ENCODE data around the gene PHF5A. TPM values are rescaled to one million over a fixed set of nuclear protein-coding genes. Genes with fewer than 3 reads are reported as not detected.

The PHF5A gene
- total RNA-seq (2014; rRNA removed; shearing (Covaris generic)), result 80.0 and 123 TPM in 2 replicates

GRCh38 chr22:41468381-41469217 lies at the start of gene PHF5A, which contains the start of gene ACO2:
Gene PHF5A (minus strand): TSS chr22:41468692. CDS start chr22:41468653, 39 bp downstream.
Gene ACO2 (plus strand): TSS chr22:41469117. CDS start chr22:41469147, 30 bp downstream.
- peak; percentile 97 for DNase-seq (ENCODE audit: low spot score)

GRCh38 chr22:41518048-41518347 lies 49.5 kb upstream of the PHF5A start:
- DNase-seq (ENCODE audit: low spot score), result no peak

DNA sequence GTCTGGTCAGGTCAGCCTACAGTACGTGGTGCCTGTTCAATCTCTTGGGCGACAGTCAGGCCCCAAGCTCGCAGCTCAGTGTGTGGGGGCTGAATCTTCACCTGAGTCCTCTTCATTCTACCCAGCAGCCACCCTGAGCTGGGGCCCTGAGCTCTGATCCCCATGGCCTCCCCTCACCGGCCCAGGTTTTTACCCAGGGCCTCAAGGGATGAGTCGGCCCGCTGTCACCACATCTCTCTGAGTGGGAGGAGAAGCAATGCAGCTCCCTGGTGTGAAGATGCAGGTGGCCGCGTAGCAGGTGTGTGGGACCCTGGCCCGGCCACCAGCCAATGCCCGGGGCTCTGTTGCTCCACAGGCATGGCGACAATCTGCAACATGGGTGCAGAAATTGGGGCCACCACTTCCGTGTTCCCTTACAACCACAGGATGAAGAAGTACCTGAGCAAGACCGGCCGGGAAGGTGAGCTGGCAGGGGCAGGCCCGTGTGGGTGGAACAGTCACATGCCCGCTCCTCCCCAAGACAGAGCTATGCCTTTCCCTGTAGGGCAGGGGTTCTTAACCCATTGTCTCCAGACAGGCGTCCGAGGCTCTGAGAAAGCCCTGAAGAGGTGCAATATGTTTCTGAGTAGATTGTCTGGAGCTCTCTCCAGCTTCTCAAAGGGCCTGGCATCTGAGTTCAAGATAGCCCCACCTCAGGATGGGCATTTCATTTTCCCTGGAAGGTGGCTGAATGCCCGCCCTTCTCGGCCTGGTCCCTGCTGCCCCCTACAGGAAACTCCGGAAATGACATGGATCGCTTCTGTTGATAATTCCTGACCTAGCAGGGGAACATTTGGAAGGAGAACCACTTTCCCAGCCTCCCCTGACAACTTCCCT lies 48.9 kb upstream of the PHF5A start:
- DNase-seq (ENCODE audit: low spot score), result no peak

GRCh38 chr22:41516462-41516861 lies 48.0 kb upstream of the PHF5A start:
- DNase-seq (ENCODE audit: low spot score), result no peak

DNA sequence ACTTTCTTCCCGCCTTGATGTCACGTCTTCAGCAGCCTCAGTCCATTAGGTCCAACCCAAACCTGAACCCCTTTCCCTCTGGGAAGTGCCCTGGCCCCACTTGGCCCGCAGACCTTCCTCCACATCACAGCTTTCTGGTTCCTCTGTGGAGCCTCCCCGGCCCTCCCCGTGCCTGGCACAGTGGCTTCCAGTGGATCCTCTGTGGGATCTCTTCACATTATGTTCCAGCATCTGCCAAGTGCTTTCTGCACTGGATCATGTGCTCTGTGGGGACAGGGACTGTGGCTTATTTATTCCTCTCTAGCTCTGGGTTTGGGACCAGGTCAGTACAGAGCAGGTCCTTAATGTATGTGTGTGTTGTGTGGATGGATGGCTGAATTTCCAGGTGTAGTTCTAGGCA lies 44.9 kb upstream of the PHF5A start:
- no peak for DNase-seq (ENCODE audit: low spot score)

- peak; percentile 77 for DNase-seq (ENCODE audit: low spot score)
Measured at GRCh38 chr22:41512421-41513194, 44.1 kb upstream of the PHF5A start.

DNA sequence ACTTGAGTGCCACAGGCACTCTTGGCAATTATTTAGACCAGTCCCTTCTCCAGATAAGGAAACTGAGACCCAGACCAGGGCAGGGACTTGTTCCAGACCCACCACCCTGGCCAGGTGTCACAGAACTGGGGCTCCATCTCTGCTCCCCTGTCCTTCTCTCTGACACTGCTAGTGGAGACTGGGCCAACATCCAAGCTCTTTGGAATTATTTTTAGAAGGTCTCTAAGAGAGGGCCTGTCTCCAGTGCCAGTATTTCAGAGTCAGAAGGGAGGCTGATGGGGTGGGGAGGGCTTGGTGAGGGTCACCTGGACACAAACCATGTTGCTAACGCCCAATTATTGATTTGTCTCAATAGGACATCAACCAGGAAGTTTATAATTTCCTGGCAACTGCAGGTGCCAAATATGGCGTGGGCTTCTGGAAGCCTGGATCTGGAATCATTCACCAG lies 43.1 kb upstream of the PHF5A start:
- no peak for DNase-seq (ENCODE audit: low spot score)

- no peak for DNase-seq (ENCODE audit: low spot score)
Measured at GRCh38 chr22:41508770-41509170, 40.3 kb upstream of the PHF5A start.

- no peak for DNase-seq (ENCODE audit: low spot score)
Measured at GRCh38 chr22:41507330-41508063, 39.0 kb upstream of the PHF5A start.

DNA sequence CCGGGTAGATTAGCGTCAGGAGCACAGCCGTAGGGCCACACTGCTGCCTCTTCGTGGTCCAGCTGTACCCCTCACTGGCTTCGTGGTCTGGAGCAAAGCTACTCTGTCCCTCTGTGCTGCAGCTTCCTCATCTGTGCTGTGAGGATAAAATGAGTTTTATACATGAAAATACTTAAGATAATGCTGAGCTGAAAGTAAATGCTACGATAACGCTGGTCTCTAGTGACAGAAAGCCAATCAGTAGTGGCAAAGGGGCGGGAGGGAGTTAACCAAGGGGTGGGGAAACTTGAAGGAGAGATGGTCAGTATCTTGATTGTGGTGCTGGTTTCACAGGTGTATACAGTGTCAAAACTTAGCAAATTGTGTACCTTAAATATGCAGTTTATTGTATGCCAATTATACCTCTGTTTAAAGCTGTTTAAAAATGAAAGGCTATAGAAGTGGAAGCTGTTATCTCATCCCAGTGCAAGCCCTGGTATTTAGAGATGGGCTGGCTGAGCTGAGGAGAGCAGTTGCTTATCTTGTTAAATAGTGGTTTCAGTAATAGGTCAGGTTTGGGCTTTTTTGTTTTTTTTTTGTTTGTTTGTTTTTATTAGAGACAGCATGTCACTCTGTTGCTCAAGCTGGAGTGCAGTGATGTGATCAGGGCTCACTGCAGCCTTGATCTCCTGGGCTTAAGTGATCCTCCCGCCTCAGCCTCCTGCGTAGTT lies 37.2 kb upstream of the PHF5A start:
- no peak for DNase-seq (ENCODE audit: low spot score)

DNA sequence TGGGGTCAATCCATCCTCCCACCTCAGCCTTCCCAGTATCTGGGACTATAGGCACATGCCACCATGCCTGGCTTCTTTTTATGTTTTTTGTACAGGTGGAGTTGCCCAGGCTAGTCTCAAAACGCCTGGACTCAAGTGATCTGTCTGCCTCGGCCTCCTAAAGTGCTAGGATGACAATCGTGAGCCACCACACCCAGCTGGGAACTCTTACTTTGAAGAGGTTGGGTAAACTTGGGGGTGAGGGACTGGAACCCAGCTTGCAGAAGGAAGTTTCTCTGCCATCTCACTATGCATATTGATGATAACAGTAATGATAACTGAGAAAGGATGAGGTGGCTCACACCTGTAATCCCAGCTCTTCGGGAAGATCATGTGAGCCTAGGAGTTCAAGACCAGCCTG lies 36.3 kb upstream of the PHF5A start:
- DNase-seq (ENCODE audit: low spot score), result no peak

GRCh38 chr22:41504397-41504796 lies 35.9 kb upstream of the PHF5A start:
- DNase-seq (ENCODE audit: low spot score), result no peak

GRCh38 chr22:41501209-41501608 lies 32.7 kb upstream of the PHF5A start:
- no peak for DNase-seq (ENCODE audit: low spot score)

GRCh38 chr22:41500303-41500702 lies 31.8 kb upstream of the PHF5A start:
- no peak for DNase-seq (ENCODE audit: low spot score)

DNA sequence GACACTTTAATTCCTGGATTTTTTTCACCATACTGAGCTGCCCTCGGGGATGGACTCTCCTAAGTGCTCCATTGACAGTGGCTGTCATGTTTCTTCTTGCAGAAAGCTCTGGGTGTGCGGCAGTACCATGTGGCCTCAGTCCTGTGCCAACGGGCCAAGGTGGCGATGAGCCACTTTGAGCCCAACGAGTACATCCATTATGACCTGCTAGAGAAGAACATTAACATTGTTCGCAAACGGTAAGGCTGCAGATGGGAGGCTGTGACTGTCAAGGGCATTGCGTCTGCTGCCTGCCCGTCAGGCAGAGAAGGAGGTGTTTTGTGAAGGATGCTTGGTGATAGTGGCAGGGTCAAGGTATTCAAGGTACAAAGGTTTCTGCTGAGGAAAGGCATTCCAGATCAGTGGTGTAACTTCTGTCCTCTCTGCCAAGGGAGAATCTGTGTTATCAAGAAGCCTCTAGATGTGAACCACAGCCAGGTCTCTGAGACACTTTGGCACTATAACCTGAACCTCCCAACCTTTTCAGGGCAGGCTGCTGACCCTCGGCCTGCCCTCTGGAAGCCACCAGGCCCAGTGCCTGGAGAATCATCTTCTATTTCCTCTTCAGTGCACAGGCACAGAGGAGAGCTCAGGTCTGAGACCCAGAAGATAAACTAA lies 31.3 kb upstream of the PHF5A start:
- no peak for DNase-seq (ENCODE audit: low spot score)

GRCh38 chr22:41498303-41498835 lies 29.9 kb upstream of the PHF5A start:
- DNase-seq (ENCODE audit: low spot score), result no peak

- DNase-seq (ENCODE audit: low spot score), result no peak
Measured at GRCh38 chr22:41491374-41492100, 23.0 kb upstream of the PHF5A start.

DNA sequence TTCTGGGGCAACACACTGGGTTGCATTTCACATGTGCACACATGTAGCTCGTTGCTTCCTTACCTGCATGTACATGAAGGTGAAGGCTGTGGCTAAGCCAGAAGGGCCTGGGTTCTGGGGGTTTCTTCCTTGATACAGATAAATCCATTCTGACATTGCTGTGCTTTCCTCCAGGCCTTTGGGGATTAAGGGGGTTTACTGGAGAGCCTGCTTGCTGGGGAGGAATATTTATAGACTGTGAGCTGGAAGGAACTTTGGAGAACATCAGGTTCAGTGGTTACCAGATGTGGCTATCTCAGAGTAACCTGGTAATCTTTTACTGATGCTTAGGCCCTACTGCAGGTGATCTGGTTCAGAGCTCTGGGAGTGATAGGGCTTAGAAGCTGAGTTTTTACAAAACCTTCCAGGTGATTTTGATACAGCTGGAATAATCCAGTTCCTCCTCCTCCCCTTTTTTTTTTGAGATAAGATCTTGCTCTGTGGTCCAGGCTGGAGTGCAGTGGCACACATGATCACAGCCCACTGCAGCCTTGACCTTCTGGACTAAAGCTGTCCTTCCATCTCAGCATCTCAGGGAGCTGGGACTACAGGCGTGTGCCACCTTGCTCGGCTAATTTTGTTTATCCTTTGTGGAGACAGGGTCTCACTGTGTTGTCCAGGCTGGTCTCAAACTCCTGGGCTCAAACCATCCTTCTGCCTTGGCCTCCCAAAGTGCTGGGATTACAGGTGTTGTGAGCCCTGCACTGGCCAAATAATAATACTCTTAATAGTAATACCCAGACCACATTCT lies 20.3 kb upstream of the PHF5A start:
- no peak for DNase-seq (ENCODE audit: low spot score)
